Smooth muscle cell (in vitro differentiated cells): ENCODE measurements around the gene KIAA1755. TPM values are rescaled to one million over a fixed set of nuclear protein-coding genes. Genes with fewer than 3 reads are reported as not detected.

Experiments
- DNase-seq: peaks from one replicate; lab custom pipeline; 2025; ENCODE audit not compliant: unreplicated experiment; lab: John Stamatoyannopoulos, UW
- H2AFZ ChIP-seq: fragments of 200-600 bp; sonication (generic); 2 replicates; pipeline ENCODE4 v1.6.0; 2016; ENCODE audit warnings: antibody characterized with exemption, low read depth, mild to moderate bottlenecking
- H3F3A ChIP-seq: fragments of 200-600 bp; sonication (generic); 2 replicates; pipeline ENCODE4 v1.6.0; 2017; ENCODE audit warnings: antibody characterized with exemption, low read depth
- H3K27ac ChIP-seq: fragments of 200-600 bp; sonication (generic); 2 replicates; pipeline ENCODE4 v1.5.1; 2016; ENCODE audit warnings: low read depth, mild to moderate bottlenecking
- H3K27me3 ChIP-seq: fragments of 200-600 bp; sonication (generic); 2 replicates; pipeline ENCODE4 v1.6.1; 2016; ENCODE audit warnings: low read depth, mild to moderate bottlenecking
- H3K36me3 ChIP-seq: fragments of 200-600 bp; sonication (generic); 2 replicates; pipeline ENCODE4 v1.5.1; 2016; ENCODE audit warnings: low read depth
- H3K4me1 ChIP-seq: fragments of 200-600 bp; sonication (generic); 2 replicates; pipeline ENCODE4 v1.5.1; 2016; ENCODE audit warnings: low read depth
- H3K4me2 ChIP-seq: fragments of 200-600 bp; sonication (generic); 2 replicates; pipeline ENCODE4 v1.6.0; 2016; ENCODE audit warnings: mild to moderate bottlenecking
- H3K4me3 ChIP-seq: fragments of 200-600 bp; sonication (generic); 2 replicates; pipeline ENCODE4 v1.5.1; 2016; ENCODE audit warnings: mild to moderate bottlenecking
- H3K79me2 ChIP-seq: fragments of 200-600 bp; sonication (generic); 2 replicates; pipeline ENCODE4 v1.6.0; 2016; ENCODE audit warnings: low read depth, mild to moderate bottlenecking
- H3K9ac ChIP-seq: fragments of 200-600 bp; sonication (generic); 2 replicates; pipeline ENCODE4 v1.6.0; 2016; ENCODE audit warnings: low read depth
- H3K9me3 ChIP-seq: fragments of 200-600 bp; sonication (generic); replicated peaks from 2 replicates; pipeline ENCODE4 v1.5.1; 2016; ENCODE audit warnings: low read depth
- H4K20me1 ChIP-seq: fragments of 200-600 bp; sonication (generic); 2 replicates; pipeline ENCODE4 v1.6.0; 2016; ENCODE audit warnings: low read depth
- WGBS: methylation state at CpG from one replicate; pipeline ENCODE4 v1.1.7; 2016; ENCODE audit warnings: low lambda C conversion rate; 5-methylcytosine and 5-hydroxymethylcytosine counted together
- polyA plus RNA-seq: library from polyadenylated mRNA; unstranded; fragments of >200 nt; fragmentation: Nextera tagmentation; extraction: Ambion mirVana; gene quantifications from 2 replicates; pipeline ENCODE4 v1.2.1, GENCODE V29; 2016
- total RNA-seq: library from RNA; depleted of rRNA; stranded (reverse); fragments of >200 nt; gene quantifications from 2 replicates; pipeline ENCODE4 v1.2.3, GENCODE V29; 2014
- TF ChIP-seq, protein P1 (sequence below): fragments of 200-600 bp; sonication (generic); IDR thresholded peaks from 2 replicates; pipeline ENCODE4 v1.5.1; 2017; ENCODE audit warnings: borderline replicate concordance, mild to moderate bottlenecking, antibody characterized with exemption; ENCODE audit not compliant: insufficient read depth, poor library complexity, severe bottlenecking

The KIAA1755 gene
- total and polyA plus RNA-seq, 2 experiments from 2014 or later, result 0.17 TPM; not detected in 1

DNA sequence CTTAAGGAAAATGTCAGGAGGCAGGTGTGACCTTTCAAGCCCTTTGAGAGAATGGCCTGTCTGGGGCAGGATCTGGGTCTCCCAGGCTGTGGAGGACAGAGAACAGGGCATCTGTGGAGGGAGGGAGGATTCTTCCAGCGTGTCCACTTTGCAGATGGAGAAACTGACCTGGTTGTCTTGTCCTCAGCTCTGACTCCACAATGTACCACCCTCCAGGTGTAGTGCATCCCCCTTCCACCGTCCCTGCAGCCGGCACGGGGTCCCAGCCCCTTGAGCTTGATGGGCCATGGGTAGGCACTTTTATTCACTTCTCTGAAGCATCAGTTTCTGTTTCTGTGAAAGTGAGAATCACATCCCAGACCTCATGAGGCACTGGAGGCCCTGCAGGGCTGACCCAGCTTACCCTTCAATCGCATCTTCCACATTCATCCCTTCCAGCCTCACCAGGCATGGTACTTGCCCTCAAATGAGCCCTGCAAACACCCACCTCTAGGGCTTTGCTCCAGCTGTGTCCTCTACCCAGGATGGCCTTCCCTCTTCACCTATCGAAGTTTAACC lies 90.8 kb downstream of the KIAA1755 start:
- H3K27ac ChIP-seq, result peak overlapping the region; percentile 72
- TF ChIP-seq, protein P1, sequence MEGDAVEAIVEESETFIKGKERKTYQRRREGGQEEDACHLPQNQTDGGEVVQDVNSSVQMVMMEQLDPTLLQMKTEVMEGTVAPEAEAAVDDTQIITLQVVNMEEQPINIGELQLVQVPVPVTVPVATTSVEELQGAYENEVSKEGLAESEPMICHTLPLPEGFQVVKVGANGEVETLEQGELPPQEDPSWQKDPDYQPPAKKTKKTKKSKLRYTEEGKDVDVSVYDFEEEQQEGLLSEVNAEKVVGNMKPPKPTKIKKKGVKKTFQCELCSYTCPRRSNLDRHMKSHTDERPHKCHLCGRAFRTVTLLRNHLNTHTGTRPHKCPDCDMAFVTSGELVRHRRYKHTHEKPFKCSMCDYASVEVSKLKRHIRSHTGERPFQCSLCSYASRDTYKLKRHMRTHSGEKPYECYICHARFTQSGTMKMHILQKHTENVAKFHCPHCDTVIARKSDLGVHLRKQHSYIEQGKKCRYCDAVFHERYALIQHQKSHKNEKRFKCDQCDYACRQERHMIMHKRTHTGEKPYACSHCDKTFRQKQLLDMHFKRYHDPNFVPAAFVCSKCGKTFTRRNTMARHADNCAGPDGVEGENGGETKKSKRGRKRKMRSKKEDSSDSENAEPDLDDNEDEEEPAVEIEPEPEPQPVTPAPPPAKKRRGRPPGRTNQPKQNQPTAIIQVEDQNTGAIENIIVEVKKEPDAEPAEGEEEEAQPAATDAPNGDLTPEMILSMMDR, result no peak
- no peaks in the 10 kb centered on the region for H3K79me2 ChIP-seq
- no peaks in the 10 kb centered on the region for H3K27me3 ChIP-seq
- no peak for DNase-seq
- H3K9ac ChIP-seq, result no peak overlapping the region
- 98% methylated on average over 6 of the region's 6 CpGs for WGBS
- no peak overlapping the region for H3K4me2 ChIP-seq
- H3F3A ChIP-seq, result peaks cover 21% of the 10 kb centered on the region
- no peak overlapping the region for H2AFZ ChIP-seq
- no peaks in the 10 kb centered on the region for H3K36me3 ChIP-seq
- no peaks in the 10 kb centered on the region for H3K9me3 ChIP-seq
- no peak overlapping the region for H3K4me3 ChIP-seq
- no peaks in the 10 kb centered on the region for H4K20me1 ChIP-seq
- no peaks in the 10 kb centered on the region for H3K4me1 ChIP-seq

DNA sequence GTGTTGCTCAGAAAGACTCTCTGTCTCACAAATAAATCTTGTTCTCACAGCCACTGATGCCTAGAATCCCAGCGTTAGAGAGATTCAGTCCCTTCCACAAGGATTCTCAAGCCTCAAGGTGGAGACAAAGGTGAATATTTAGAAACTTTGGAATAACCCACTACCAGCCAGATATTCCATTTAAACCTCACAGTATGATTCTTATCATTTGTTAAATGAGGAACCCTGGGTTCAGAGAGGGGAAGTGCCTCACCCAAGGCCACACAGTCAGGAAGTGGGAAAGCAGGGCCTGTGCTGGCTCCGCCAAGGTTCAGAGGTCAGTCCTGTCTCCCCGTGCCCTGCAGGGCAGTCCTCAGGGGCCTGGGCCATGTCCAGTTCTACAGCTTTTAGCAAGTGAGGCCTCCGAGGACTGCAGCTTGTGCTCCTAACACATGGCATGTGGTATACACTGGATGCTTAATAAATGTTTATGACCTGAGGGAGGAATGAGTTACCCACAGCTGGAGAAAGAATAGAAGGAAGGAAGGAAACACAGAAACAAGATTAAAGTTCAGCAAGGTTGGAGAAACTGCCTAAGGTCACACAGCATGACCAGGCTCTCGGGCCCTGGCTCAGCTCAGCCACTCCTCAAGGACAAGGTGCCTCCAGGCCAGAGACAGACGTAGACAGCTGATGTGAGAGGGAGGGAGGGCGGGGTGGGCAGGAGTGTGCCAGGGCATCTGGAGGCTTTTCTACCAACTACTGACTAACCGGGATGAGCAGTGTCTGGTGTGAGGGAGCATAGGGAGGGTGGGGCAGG lies 91.5 kb downstream of the KIAA1755 start:
- no peaks in the 10 kb centered on the region for H3K36me3 ChIP-seq
- peak overlapping the region; percentile 67 for H3K27ac ChIP-seq
- H4K20me1 ChIP-seq, result no peaks in the 10 kb centered on the region
- no peaks in the 10 kb centered on the region for H3K4me1 ChIP-seq
- no peak overlapping the region for H3K4me2 ChIP-seq
- no peak for DNase-seq
- H2AFZ ChIP-seq, result no peak overlapping the region
- WGBS, result 77% methylated on average over 8 of the region's 8 CpGs
- TF ChIP-seq, protein P1, result no peak
- H3K9me3 ChIP-seq, result no peaks in the 10 kb centered on the region
- H3K9ac ChIP-seq, result peak overlapping the region; percentile 0
- H3K4me3 ChIP-seq, result no peak overlapping the region
- H3K79me2 ChIP-seq, result no peaks in the 10 kb centered on the region
- H3F3A ChIP-seq, result peaks cover 21% of the 10 kb centered on the region
- H3K27me3 ChIP-seq, result no peaks in the 10 kb centered on the region

DNA sequence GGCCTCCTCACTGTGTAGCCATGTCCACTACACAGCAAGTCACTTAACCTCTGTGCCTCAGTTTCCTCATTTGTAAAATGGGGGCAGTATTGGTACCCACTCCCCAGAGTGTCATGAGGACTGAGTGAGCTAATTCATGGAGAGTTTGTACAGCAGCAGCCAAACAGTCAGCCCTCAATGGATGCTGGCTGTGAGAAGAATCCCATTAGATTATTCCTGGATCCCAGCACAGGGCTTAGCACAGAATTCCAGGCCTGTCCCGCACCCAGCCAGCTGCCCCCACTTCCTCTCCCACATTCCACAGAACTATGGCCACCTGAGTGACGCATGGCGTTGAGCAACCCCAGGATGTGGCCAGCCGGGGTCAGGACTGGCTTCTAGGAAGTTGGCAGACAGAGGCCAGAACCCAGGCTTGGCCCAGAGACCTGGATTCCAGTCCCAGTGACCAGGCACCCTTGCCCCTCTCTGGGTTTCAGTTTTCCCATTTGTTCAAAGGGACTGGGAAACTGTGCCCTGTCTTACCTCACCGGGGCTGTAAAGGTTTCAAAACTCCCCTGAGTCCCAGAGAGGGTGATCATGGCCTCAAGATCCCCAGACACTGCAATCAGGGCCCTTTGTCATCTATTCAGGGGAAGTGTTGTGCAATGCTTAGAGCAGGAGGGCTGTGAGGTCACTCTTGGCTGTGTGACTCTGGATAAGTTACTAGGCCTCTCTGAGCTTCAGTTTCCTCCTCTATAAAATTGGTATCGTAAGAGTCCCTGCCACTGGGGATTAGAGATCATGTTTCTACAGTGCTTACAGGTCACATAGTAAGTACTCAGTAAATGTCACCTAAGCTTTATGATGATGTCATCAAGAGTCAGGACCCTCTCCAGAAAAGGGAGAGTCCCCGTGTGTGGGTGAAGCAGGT lies 92.4 kb downstream of the KIAA1755 start:
- H3K9me3 ChIP-seq, result no peaks in the 10 kb centered on the region
- peak overlapping the region; percentile 0 for H3K9ac ChIP-seq
- no peaks in the 10 kb centered on the region for H3K79me2 ChIP-seq
- no peak for DNase-seq
- H2AFZ ChIP-seq, result no peak overlapping the region
- peak overlapping the region; percentile 67 for H3K27ac ChIP-seq
- peaks cover 21% of the 10 kb centered on the region for H3F3A ChIP-seq
- 46% methylated on average over 7 of the region's 7 CpGs for WGBS
- H3K4me2 ChIP-seq, result peak overlapping the region; percentile 29
- H3K36me3 ChIP-seq, result no peaks in the 10 kb centered on the region
- no peak overlapping the region for H3K4me3 ChIP-seq
- H3K4me1 ChIP-seq, result no peaks in the 10 kb centered on the region
- no peaks in the 10 kb centered on the region for H4K20me1 ChIP-seq
- H3K27me3 ChIP-seq, result no peaks in the 10 kb centered on the region
- TF ChIP-seq, protein P1, result no peak
